Fibroblast of gingiva (primary cell): ENCODE data around the gene CNN2.

ENCODE experiments used
- DNase-seq: peaks from one replicate; pipeline ENCODE4 v3.0.0-alpha.2; 2011; ENCODE audit warnings: low read depth

Gene CNN2

GRCh38 chr19:1049106-1049505 is 22.7 kb downstream of the CNN2 start:
- DNase-seq: no peak

- no peak for DNase-seq
Measured at GRCh38 chr19:1049800-1050199, 23.4 kb downstream of the CNN2 start.

- no peak for DNase-seq
Measured at GRCh38 chr19:1050989-1051788, 24.8 kb downstream of the CNN2 start.

DNA sequence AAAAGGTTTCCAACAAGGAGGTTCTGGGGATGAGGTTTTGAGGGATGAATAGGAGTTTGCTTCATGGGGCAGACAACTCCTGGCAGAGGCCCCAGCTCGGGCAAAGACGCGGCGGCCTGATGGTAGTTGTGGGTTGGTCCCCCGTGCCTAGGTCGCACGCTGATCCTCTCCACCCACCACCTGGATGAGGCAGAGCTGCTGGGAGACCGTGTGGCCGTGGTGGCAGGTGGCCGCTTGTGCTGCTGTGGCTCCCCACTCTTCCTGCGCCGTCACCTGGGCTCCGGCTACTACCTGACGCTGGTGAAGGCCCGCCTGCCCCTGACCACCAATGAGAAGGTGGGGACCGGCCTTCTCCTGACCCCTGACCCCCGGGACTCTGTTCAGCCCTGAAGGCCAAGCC is 25.4 kb downstream of the CNN2 start:
- DNase-seq: no peak

DNA sequence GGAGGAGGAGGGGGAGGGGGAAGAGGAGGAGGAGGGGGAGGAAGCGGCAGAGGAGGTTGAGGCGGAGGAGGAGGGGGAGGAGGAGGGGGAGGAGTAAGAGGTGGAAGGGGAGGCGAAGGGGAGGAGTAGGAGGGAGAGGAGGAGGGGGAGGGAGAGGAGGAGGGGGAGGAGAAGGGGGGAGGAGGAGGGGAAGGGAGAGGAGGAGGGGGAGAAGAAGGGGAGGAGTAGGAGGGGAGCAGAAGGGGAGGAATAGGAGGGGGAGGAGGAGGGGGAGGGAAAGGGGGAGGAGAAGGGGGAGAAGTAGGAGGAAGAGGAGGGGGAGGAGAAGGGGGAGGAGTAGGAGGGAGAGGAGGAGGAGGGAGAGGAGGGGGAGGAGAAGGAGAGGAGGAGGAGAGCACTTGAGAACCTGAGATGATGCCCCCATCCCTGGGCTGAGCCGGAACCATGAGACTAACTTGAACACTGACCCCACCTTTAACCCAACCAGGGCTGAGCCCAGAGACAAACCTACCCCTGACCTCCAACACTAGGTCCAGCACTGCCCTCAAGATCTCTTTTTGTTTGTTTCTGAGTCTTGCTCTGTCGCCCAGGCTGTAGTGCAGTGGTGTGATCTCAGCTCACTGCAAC is 26.1 kb downstream of the CNN2 start:
- DNase-seq: no peak

DNA sequence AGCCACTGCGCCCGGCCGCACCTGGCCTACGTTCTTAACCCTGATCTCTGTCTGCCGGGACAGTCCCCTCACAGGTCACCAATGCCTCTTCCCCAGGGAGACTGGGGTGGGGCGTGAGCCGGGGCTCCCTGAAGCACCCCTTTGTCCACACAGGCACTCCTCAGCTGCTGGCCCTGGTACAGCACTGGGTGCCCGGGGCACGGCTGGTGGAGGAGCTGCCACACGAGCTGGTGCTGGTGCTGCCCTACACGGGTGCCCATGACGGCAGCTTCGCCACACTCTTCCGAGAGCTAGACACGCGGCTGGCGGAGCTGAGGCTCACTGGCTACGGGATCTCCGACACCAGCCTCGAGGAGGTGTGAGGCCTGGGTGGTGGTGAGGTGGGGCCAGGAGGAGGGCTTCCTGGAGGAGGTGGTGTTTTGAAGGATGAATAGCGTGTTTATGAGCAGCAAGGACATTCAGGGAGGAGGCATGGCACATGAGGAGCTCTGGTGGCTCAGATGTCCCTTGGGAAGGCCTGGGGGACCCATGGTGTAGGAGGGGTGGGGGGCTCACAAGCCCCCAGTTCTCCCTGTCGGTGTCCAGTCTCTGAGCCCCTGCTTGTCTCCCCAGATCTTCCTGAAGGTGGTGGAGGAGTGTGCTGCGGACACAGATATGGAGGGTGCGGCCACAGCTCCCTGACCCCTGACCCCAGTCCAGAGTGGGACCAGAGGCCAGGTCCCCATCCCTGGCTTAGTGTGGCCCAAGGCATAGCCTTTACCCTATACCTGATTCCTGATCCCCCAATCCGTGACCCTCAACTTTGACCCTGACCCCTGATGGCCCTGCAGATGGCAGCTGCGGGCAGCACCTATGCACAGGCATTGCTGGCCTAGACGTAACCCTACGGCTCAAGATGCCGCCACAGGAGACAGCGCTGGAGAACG is 27.0 kb downstream of the CNN2 start:
- DNase-seq: no peak

DNA sequence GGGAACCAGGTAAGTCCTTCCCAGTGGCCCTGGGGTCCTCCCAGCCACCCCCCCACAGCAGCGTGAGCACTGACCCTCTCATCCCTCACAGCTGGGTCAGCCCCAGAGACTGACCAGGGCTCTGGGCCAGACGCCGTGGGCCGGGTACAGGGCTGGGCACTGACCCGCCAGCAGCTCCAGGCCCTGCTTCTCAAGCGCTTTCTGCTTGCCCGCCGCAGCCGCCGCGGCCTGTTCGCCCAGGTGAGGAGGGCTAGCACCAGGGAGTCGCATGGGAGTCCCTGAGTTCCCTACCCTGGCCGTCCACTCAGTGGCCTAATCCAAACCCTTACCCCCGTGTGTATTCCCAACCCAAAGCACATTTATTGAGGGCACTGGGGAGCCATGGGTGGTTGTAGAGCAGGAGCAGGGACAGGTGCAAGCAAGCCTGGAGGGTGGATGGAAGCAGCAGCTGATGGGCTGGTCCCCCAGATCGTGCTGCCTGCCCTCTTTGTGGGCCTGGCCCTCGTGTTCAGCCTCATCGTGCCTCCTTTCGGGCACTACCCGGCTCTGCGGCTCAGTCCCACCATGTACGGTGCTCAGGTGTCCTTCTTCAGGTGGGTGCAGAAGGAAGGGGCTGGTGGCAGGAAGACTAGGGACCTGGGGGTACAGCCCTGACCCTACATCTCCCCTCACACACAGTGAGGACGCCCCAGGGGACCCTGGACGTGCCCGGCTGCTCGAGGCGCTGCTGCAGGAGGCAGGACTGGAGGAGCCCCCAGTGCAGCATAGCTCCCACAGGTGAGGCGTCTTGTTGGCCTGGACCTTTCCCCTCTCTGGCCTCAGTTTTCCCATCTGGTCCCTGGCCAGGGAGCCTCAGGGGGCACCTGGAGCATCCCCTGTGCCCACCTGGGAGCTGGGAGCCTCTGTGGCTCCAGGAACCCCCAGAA is 28.0 kb downstream of the CNN2 start:
- DNase-seq: no peak

GRCh38 chr19:1055028-1055425 is 28.6 kb downstream of the CNN2 start:
- no peak for DNase-seq

- no peak for DNase-seq
Measured at GRCh38 chr19:1055886-1056620, 29.6 kb downstream of the CNN2 start.

- DNase-seq: peak; percentile 73
Measured at GRCh38 chr19:1057176-1057855, 30.9 kb downstream of the CNN2 start.

DNA sequence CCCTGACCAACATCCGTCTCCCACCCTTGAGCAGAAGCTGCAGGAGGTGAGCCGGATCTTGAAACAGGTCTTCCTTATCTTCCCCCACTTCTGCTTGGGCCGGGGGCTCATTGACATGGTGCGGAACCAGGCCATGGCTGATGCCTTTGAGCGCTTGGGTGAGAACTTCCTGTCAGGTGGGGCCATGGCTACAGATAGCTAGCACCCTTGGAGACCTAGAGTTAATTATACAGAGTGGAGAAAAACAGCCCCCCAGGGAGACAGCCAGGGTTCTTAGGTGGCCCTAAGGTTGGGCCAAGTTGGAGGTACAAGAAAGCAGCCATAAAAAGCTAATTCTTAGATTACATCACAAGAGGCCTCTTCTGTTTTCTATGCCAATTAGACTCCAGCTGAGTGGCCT is 31.7 kb downstream of the CNN2 start:
- no peak for DNase-seq

DNA sequence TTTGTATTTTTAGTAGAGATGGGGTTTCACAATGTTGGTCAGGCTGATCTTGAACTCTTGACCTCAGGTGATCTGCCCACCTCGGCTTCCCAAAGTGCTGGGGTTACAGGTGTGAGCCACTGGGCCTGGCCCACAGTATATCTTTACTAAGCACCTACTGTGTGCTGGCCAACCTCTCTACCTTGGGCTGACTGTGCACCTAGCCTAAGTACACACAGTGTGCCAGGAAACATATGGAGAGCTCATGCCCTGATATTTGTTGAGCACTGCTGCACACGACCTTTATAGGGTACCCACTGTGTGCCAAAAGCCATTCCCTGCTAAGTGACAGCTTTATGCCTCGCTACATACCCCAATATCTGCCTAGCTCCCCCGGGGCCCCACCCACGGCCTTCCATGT is 34.3 kb downstream of the CNN2 start:
- DNase-seq: no peak

DNA sequence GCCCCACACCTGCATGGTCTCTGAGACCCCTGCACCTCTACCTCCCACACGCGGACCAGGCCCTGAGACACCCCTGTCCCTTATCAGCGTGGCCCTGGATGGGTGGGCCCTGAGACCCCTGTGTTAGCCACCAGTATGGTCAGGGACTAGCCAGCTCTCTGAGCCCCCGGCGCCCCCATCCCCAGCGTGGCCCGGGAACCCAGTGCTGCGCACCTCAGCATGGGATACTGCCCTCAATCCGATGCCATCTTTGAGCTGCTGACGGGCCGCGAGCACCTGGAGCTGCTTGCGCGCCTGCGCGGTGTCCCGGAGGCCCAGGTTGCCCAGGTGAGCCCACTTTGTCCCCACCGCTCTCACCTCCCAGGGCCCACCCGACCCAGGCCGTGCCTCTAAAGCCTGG is 35.6 kb downstream of the CNN2 start:
- DNase-seq: no peak

GRCh38 chr19:1062387-1063029 is 36.1 kb downstream of the CNN2 start:
- no peak for DNase-seq

DNA sequence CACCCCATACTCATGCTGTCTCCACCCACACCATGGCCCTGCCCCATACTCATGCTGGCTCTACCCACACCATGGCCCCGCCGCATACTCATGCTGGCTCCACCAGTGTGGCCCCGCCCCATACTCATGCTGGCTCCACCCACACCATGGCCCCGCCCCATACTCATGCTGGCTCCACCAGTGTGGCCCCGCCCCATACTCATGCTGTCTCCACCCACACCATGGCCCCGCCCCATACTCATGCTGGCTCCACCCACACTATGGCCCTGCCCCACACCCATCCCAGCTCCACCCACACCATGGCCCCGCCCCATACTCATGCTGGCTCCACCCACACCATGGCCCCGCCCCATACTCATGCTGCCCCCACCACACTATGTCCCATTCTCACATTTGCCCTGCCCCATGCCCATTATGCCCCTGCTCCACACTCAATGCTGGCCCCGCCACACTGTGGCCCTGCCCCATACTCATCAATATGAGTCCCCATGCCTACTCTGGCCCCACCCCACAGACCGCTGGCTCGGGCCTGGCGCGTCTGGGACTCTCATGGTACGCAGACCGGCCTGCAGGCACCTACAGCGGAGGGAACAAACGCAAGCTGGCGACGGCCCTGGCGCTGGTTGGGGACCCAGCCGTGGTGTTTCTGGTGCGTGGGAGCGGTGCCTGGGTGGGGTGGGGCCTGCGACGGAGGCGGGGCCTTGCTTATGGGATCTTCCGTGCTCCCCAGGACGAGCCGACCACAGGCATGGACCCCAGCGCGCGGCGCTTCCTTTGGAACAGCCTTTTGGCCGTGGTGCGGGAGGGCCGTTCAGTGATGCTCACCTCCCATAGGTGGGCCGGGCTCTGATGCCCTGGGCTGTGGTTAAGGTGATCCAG is 36.9 kb downstream of the CNN2 start:
- no peak for DNase-seq

- DNase-seq: no peak
Measured at GRCh38 chr19:1063909-1064660, 37.7 kb downstream of the CNN2 start.

- DNase-seq: peak; percentile 56
Measured at GRCh38 chr19:1064661-1065605, 38.5 kb downstream of the CNN2 start.
